K562 (cell line): Measurements from ENCODE around the gene SIRT7. TPM values are rescaled to one million over a fixed set of nuclear protein-coding genes. Genes with fewer than 3 reads are reported as not detected.

Experiments
- ATAC-seq: fragments of 200-7000 bp; cut with Tn5 transposase; 3 replicates; pipeline ENCODE4 v1.9.1; 2020; ENCODE audit warnings: moderate library complexity
- BruUV-seq: library from RNA; stranded (reverse); fragments of 400-500 nt; replicated peaks from 2 replicates; lab custom pipeline; 2021; lab: Mats Ljungman, UMichigan
- CTCF ChIA-PET: fragments of 300-600 bp; formaldehyde crosslinking; extraction: SDS; loops from one replicate; lab custom pipeline; 2021; ENCODE audit warnings: low intra/inter-chr PET ratio; lab: Yijun Ruan, JAX
- POLR2A ChIA-PET: fragments of 300-600, 350-650 bp; sonication (Branson Sonifier 250); formaldehyde crosslinking; extraction: SDS; loops from one replicate; lab custom pipeline; 2021; ENCODE audit warnings: antibody characterized with exemption, inconsistent platforms; lab: Yijun Ruan, JAX
- DNase-seq, 4 experiments: peaks; one replicate each; pipeline versions ENCODE4 v3.0.0 to v3.0.0-alpha.2; 2011 to 2018; ENCODE audit warnings: low spot score in 3 of 4, mixed read lengths in 3 of 4; ENCODE audit errors: extremely low read depth in 1 of 4
- FAIRE-seq: peaks from 2 replicates; lab custom pipeline; 2011; peaks lifted over from hg19 to GRCh38; lab: Jason Lieb, UNC
- H2AFZ ChIP-seq: 2 replicates; pipeline ENCODE4 v1.6.0; 2011; ENCODE audit warnings: low read depth, low read length, control low read depth, inconsistent platforms
- H3K27ac ChIP-seq: fragments of 200-600 bp; 3 replicates; pipeline ENCODE4 v1.8.0; 2011; ENCODE audit warnings: low read depth, mild to moderate bottlenecking, control low read depth, inconsistent platforms, low read length, moderate library complexity, mixed read lengths; ENCODE audit errors: extremely low read depth
- H3K27me3 ChIP-seq, 2 experiments: fragments of 300-600 bp in 1 of 2; 2 replicates in 1 of 2; 3 replicates in 1 of 2; pipeline versions ENCODE4 v1.6.0 to v1.8.0; 2011; ENCODE audit warnings: inconsistent platforms in 2 of 2, low read length in 2 of 2, mild to moderate bottlenecking in 1 of 2, mixed read lengths in 1 of 2, moderate library complexity in 1 of 2; ENCODE audit not compliant: control insufficient read depth in 2 of 2, insufficient read depth in 2 of 2
- H3K36me3 ChIP-seq: fragments of 300-600 bp; 3 replicates; pipeline ENCODE4 v1.8.0; 2011; ENCODE audit warnings: mild to moderate bottlenecking, low read length, inconsistent platforms; ENCODE audit not compliant: control insufficient read depth, insufficient read depth
- H3K4me1 ChIP-seq, 2 experiments: fragments of 200-600 bp in 1 of 2; replicated peaks in 1 of 2; 2 replicates in 1 of 2; 3 replicates in 1 of 2; pipeline versions ENCODE4 v1.5.1 to v1.8.0; 2011; ENCODE audit warnings: inconsistent platforms in 2 of 2, low read length in 2 of 2, mild to moderate bottlenecking in 1 of 2, mixed read lengths in 1 of 2, moderate library complexity in 1 of 2; ENCODE audit not compliant: control insufficient read depth in 2 of 2, insufficient read depth in 2 of 2
- H3K4me2 ChIP-seq: 2 replicates; pipeline ENCODE4 v1.6.1; 2011; ENCODE audit warnings: low read length, control low read depth, inconsistent platforms, mixed read lengths; ENCODE audit not compliant: insufficient read depth
- H3K4me3 ChIP-seq: fragments of 200-600 bp; sonication (generic), shearing (Covaris generic); 2 replicates; pipeline ENCODE4 v1.5.1; 2016; ENCODE audit warnings: control low read depth, inconsistent platforms
- H3K79me2 ChIP-seq: fragments of 200-600 bp; 3 replicates; pipeline ENCODE4 v1.8.0; 2011; ENCODE audit warnings: low read length, inconsistent platforms; ENCODE audit not compliant: control insufficient read depth, insufficient read depth
- H3K9ac ChIP-seq, 2 experiments: 2 replicates each; pipeline versions ENCODE4 v1.6.0 to v1.6.1; 2011; ENCODE audit warnings: low read depth in 2 of 2, low read length in 2 of 2, control low read depth in 1 of 2, inconsistent platforms in 1 of 2, mild to moderate bottlenecking in 1 of 2, mixed read lengths in 1 of 2; ENCODE audit not compliant: insufficient read depth in 1 of 2
- H3K9me1 ChIP-seq: one replicate; pipeline ENCODE4 v1.6.0; 2011; ENCODE audit warnings: inconsistent platforms, mild to moderate bottlenecking, low read length, moderate library complexity; ENCODE audit not compliant: control insufficient read depth, insufficient read depth
- H3K9me3 ChIP-seq: replicated peaks from 2 replicates; pipeline ENCODE4 v1.5.1; 2011; ENCODE audit warnings: low read depth, low read length, inconsistent platforms; ENCODE audit not compliant: control insufficient read depth, insufficient read depth
- H4K20me1 ChIP-seq: replicated peaks from 2 replicates; pipeline ENCODE4 v1.6.1; 2011; ENCODE audit warnings: low read length, inconsistent platforms, mixed read lengths; ENCODE audit not compliant: control insufficient read depth, insufficient read depth
- CSDE1 ChIP-seq, 2 experiments: fragments of 450-650 bp; IDR thresholded peaks; 2 replicates each; pipeline ENCODE4 v1.6.1; 2016; ENCODE audit warnings: mild to moderate bottlenecking in 1 of 2
- FIP1L1 ChIP-seq: fragments of 200-400 bp; formaldehyde crosslinking; IDR thresholded peaks from 2 replicates; pipeline ENCODE4 v1.6.1; 2018; ENCODE audit warnings: mild to moderate bottlenecking, low read depth, low read length; ENCODE audit not compliant: poor library complexity, severe bottlenecking
- HSF4 ChIP-seq: fragments of 250-450 bp; sonication (Bioruptor Pico); IDR thresholded peaks from 2 replicates; pipeline ENCODE4 v2.1.2; 2022; ENCODE audit warnings: mild to moderate bottlenecking, moderate library complexity, borderline replicate concordance
- SAFB2 ChIP-seq: fragments of 200-400 bp; formaldehyde crosslinking; IDR thresholded peaks from 2 replicates; pipeline ENCODE4 v1.6.1; 2018; ENCODE audit warnings: borderline replicate concordance, low read length, low read depth, moderate library complexity; ENCODE audit not compliant: severe bottlenecking
- SUPT5H ChIP-seq: fragments of 450-650 bp; IDR thresholded peaks from 2 replicates; pipeline ENCODE4 v1.6.1; 2016
- WGBS: fragments of 100-300 bp; shearing (Covaris generic); methylation state at CpG from one replicate; pipeline ENCODE4 v1.1.6; 2016; ENCODE audit warnings: low coverage, mixed read lengths; ENCODE audit not compliant: insufficient coverage; ENCODE audit errors: missing lambda C conversion rate; 5-methylcytosine and 5-hydroxymethylcytosine counted together
- in situ Hi-C: fragments of 300-500 bp; cut with MboI; formaldehyde crosslinking; loops from 4 replicates; pipeline ENCODE4 v1.15.0; 2018; ENCODE audit warnings: inconsistent platforms, mixed read lengths
- intact Hi-C: fragments of 100-400 bp; cut with micrococcal nuclease; formaldehyde crosslinking; loops from 2 replicates; pipeline ENCODE4 v1.14.2; 2022
- polyA plus RNA-seq, 8 experiments: library from polyadenylated mRNA; depleted of rRNA in 4 of 8; stranded (reverse) in 5 of 8; unstranded in 3 of 8; fragments of >200 nt; fragmentation: Nextera tagmentation in 2 of 8; fragmentation: Illumina TruSeq in 1 of 8; extraction: Ambion mirVana in 2 of 8; extraction: Trizol in 1 of 8; gene quantifications; 2 replicates each; pipeline versions ENCODE4 v1.2.1 to v1.2.3, GENCODE V29; 2011 to 2014; ENCODE audit warnings: inconsistent platforms in 1 of 8, missing spikeins in 1 of 8
- total RNA-seq, 7 experiments: library from RNA; depleted of rRNA in 6 of 7; stranded (reverse); fragments of >200 nt in 6 of 7; fragmentation: Illumina TruSeq in 2 of 7; extraction: Trizol in 2 of 7; gene quantifications; 2 replicates each; pipeline versions ENCODE4 v1.2.1 to v1.2.3, GENCODE V29; 2011 to 2021; ENCODE audit warnings: low replicate concordance in 1 of 7
- TF ChIP-seq, protein P1 (sequence below): fragments of 200-800 bp; sonication (Bioruptor generic); IDR thresholded peaks from 2 replicates; pipeline ENCODE4 v1.6.1; 2016; ENCODE audit warnings: missing genetic modification characterization, missing compliant biosample characterization
- TF ChIP-seq, protein P2 (sequence below): sonication (generic); formaldehyde crosslinking; IDR thresholded peaks from 2 replicates; pipeline ENCODE4 v1.8.0; 2023; ENCODE audit warnings: mild to moderate bottlenecking, missing genetic modification reagents
- TF ChIP-seq, protein P3 (sequence below): sonication (generic); formaldehyde crosslinking; IDR thresholded peaks from 2 replicates; pipeline ENCODE4 v1.8.1; 2023; ENCODE audit warnings: missing genetic modification reagents, mild to moderate bottlenecking, borderline replicate concordance

Gene SIRT7
- total and polyA plus RNA-seq, 9 of the 15 experiments (the other 6 are each of a cell fraction or from before 2014, with no cell fraction given): 1.6 to 54.8 (median 20.3) TPM

DNA sequence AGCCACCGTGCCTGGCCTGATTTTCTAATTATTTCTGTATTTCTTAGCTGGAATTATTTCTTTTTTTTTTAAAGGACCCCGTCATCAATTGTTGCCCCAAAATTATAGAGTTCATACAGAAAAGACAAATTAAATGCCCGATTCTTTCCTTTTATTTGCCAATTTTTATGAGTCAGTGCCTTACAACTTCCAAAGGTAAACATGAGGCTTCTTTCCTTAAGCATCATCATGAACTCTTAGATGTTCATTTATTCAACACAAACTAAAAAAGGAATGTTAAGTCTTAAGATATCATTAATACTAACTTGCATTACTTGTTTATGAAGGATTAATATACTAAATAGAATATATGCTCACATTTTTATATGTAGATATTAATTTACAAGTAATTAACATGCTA lies 39.7 kb downstream of the SIRT7 start:
- Histone ChIP-seq H3K9me3 (no peaks in the 10 kb centered on the region), H3K27me3 (no peaks in the 10 kb centered on the region), H3K36me3 (peaks cover 53% of the 10 kb centered on the region), H3K27ac (no peak overlapping the region), H4K20me1 (no peaks in the 10 kb centered on the region), H3K4me3 (no peak overlapping the region), H3K9me1 (no peaks in the 10 kb centered on the region), H3K9ac (no peak overlapping the region), H3K4me2 (no peak overlapping the region), H2AFZ (no peak overlapping the region), H3K79me2 (no peaks in the 10 kb centered on the region; the same call in 2 of the 3 replicates), H3K4me1 (peaks cover 0 to 6% of the 10 kb centered on the region in 2 experiments; a peak in 2 of 5 replicates)
- no peak for ATAC-seq
- WGBS: 86% methylated on average over 3 of the region's 3 CpGs
- no peak for FAIRE-seq
- in situ Hi-C loops (no loop called here), intact Hi-C loops (no loop called here)
- ChIA-PET POLR2A (interaction anchor here (7.3 kb wide), 1 partner anchor 9 kb away, joined by 85 read pairs; the partner anchor contains the start of genes ALYREF and ANAPC11), CTCF (no interaction called here)
- no peak for DNase-seq
- BruUV-seq: no TSS peak
- no peak for TF ChIP-seq CSDE1 (IDR thresholded peaks at IDR 0.05)
- TF ChIP-seq SUPT5H: no peak
- no peak for TF ChIP-seq SAFB2
- TF ChIP-seq FIP1L1: no peak
- TF ChIP-seq, protein P1, sequence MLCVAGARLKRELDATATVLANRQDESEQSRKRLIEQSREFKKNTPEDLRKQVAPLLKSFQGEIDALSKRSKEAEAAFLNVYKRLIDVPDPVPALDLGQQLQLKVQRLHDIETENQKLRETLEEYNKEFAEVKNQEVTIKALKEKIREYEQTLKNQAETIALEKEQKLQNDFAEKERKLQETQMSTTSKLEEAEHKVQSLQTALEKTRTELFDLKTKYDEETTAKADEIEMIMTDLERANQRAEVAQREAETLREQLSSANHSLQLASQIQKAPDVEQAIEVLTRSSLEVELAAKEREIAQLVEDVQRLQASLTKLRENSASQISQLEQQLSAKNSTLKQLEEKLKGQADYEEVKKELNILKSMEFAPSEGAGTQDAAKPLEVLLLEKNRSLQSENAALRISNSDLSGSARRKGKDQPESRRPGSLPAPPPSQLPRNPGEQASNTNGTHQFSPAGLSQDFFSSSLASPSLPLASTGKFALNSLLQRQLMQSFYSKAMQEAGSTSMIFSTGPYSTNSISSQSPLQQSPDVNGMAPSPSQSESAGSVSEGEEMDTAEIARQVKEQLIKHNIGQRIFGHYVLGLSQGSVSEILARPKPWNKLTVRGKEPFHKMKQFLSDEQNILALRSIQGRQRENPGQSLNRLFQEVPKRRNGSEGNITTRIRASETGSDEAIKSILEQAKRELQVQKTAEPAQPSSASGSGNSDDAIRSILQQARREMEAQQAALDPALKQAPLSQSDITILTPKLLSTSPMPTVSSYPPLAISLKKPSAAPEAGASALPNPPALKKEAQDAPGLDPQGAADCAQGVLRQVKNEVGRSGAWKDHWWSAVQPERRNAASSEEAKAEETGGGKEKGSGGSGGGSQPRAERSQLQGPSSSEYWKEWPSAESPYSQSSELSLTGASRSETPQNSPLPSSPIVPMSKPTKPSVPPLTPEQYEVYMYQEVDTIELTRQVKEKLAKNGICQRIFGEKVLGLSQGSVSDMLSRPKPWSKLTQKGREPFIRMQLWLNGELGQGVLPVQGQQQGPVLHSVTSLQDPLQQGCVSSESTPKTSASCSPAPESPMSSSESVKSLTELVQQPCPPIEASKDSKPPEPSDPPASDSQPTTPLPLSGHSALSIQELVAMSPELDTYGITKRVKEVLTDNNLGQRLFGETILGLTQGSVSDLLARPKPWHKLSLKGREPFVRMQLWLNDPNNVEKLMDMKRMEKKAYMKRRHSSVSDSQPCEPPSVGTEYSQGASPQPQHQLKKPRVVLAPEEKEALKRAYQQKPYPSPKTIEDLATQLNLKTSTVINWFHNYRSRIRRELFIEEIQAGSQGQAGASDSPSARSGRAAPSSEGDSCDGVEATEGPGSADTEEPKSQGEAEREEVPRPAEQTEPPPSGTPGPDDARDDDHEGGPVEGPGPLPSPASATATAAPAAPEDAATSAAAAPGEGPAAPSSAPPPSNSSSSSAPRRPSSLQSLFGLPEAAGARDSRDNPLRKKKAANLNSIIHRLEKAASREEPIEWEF: no peak
- TF ChIP-seq, protein P2, sequence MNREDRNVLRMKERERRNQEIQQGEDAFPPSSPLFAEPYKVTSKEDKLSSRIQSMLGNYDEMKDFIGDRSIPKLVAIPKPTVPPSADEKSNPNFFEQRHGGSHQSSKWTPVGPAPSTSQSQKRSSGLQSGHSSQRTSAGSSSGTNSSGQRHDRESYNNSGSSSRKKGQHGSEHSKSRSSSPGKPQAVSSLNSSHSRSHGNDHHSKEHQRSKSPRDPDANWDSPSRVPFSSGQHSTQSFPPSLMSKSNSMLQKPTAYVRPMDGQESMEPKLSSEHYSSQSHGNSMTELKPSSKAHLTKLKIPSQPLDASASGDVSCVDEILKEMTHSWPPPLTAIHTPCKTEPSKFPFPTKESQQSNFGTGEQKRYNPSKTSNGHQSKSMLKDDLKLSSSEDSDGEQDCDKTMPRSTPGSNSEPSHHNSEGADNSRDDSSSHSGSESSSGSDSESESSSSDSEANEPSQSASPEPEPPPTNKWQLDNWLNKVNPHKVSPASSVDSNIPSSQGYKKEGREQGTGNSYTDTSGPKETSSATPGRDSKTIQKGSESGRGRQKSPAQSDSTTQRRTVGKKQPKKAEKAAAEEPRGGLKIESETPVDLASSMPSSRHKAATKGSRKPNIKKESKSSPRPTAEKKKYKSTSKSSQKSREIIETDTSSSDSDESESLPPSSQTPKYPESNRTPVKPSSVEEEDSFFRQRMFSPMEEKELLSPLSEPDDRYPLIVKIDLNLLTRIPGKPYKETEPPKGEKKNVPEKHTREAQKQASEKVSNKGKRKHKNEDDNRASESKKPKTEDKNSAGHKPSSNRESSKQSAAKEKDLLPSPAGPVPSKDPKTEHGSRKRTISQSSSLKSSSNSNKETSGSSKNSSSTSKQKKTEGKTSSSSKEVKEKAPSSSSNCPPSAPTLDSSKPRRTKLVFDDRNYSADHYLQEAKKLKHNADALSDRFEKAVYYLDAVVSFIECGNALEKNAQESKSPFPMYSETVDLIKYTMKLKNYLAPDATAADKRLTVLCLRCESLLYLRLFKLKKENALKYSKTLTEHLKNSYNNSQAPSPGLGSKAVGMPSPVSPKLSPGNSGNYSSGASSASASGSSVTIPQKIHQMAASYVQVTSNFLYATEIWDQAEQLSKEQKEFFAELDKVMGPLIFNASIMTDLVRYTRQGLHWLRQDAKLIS (CRISPR knock-in tag): no peak
- TF ChIP-seq, protein P3, sequence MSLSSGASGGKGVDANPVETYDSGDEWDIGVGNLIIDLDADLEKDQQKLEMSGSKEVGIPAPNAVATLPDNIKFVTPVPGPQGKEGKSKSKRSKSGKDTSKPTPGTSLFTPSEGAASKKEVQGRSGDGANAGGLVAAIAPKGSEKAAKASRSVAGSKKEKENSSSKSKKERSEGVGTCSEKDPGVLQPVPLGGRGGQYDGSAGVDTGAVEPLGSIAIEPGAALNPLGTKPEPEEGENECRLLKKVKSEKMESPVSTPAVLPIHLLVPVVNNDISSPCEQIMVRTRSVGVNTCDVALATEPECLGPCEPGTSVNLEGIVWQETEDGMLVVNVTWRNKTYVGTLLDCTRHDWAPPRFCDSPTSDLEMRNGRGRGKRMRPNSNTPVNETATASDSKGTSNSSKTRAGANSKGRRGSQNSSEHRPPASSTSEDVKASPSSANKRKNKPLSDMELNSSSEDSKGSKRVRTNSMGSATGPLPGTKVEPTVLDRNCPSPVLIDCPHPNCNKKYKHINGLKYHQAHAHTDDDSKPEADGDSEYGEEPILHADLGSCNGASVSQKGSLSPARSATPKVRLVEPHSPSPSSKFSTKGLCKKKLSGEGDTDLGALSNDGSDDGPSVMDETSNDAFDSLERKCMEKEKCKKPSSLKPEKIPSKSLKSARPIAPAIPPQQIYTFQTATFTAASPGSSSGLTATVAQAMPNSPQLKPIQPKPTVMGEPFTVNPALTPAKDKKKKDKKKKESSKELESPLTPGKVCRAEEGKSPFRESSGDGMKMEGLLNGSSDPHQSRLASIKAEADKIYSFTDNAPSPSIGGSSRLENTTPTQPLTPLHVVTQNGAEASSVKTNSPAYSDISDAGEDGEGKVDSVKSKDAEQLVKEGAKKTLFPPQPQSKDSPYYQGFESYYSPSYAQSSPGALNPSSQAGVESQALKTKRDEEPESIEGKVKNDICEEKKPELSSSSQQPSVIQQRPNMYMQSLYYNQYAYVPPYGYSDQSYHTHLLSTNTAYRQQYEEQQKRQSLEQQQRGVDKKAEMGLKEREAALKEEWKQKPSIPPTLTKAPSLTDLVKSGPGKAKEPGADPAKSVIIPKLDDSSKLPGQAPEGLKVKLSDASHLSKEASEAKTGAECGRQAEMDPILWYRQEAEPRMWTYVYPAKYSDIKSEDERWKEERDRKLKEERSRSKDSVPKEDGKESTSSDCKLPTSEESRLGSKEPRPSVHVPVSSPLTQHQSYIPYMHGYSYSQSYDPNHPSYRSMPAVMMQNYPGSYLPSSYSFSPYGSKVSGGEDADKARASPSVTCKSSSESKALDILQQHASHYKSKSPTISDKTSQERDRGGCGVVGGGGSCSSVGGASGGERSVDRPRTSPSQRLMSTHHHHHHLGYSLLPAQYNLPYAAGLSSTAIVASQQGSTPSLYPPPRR (CRISPR knock-in tag): no peak
- no peak for TF ChIP-seq HSF4 (CRISPR knock-in tag)
